ENCODE measurements around the gene SRP14.
A peak's percentile ranks its signal among the peaks of the same experiment; 100 is the strongest.
"Not testable (repeated sequence)": the region's sequence is repeated elsewhere in the genome, so short reads cannot be mapped to it uniquely, and the experiment has no call there.

SRP14 gene

DNA sequence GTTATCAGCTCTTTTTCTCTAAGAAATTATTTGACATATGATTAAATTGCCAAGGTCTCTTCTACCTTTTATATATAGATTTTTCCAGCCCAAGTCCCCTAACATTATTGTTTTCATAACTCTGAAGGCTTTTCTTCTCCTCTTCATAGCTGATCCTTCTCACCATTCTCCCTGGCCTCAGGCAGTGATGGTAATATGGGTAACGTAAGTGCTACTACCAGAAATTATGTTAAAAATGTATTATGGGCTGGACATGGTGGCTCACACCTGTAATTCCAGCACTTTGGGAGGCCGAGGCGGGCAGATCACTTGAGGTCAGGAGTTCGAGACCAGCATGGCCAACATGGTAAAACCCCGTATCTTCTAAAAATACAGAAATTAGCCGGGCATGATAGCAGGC, 40.5 kb upstream of the SRP14 start:
- no peak overlapping the region for H3K27ac ChIP-seq (replicated peaks)
- H3K4me3 ChIP-seq (replicated peaks; ENCODE audit: insufficient read depth, low read length), result no peak overlapping the region
- H3K27me3 ChIP-seq (ENCODE audit: insufficient read depth, poor library complexity, severe bottlenecking), result no peaks in the 10 kb centered on the region
- no peak for DNase-seq (ENCODE audit: low read depth in 1 of 2, low spot score in 1 of 2)
- TF ChIP-seq, protein P1, sequence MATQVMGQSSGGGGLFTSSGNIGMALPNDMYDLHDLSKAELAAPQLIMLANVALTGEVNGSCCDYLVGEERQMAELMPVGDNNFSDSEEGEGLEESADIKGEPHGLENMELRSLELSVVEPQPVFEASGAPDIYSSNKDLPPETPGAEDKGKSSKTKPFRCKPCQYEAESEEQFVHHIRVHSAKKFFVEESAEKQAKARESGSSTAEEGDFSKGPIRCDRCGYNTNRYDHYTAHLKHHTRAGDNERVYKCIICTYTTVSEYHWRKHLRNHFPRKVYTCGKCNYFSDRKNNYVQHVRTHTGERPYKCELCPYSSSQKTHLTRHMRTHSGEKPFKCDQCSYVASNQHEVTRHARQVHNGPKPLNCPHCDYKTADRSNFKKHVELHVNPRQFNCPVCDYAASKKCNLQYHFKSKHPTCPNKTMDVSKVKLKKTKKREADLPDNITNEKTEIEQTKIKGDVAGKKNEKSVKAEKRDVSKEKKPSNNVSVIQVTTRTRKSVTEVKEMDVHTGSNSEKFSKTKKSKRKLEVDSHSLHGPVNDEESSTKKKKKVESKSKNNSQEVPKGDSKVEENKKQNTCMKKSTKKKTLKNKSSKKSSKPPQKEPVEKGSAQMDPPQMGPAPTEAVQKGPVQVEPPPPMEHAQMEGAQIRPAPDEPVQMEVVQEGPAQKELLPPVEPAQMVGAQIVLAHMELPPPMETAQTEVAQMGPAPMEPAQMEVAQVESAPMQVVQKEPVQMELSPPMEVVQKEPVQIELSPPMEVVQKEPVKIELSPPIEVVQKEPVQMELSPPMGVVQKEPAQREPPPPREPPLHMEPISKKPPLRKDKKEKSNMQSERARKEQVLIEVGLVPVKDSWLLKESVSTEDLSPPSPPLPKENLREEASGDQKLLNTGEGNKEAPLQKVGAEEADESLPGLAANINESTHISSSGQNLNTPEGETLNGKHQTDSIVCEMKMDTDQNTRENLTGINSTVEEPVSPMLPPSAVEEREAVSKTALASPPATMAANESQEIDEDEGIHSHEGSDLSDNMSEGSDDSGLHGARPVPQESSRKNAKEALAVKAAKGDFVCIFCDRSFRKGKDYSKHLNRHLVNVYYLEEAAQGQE (IDR thresholded peaks at IDR 0.05; ENCODE audit: insufficient replicate concordance, low read depth), result no peak
- no peak for TF ChIP-seq SPI1 (IDR thresholded peaks at IDR 0.05; ENCODE audit: borderline replicate concordance, low read depth)
- no peak for TF ChIP-seq CTCF (IDR thresholded peaks at IDR 0.05; ENCODE audit: insufficient read depth, low read length)
- no peak for TF ChIP-seq GABPA (IDR thresholded peaks at IDR 0.05; ENCODE audit: low read depth)
- TF ChIP-seq POLR2AphosphoS5 (IDR thresholded peaks at IDR 0.05; ENCODE audit: low read depth), result no peak

DNA sequence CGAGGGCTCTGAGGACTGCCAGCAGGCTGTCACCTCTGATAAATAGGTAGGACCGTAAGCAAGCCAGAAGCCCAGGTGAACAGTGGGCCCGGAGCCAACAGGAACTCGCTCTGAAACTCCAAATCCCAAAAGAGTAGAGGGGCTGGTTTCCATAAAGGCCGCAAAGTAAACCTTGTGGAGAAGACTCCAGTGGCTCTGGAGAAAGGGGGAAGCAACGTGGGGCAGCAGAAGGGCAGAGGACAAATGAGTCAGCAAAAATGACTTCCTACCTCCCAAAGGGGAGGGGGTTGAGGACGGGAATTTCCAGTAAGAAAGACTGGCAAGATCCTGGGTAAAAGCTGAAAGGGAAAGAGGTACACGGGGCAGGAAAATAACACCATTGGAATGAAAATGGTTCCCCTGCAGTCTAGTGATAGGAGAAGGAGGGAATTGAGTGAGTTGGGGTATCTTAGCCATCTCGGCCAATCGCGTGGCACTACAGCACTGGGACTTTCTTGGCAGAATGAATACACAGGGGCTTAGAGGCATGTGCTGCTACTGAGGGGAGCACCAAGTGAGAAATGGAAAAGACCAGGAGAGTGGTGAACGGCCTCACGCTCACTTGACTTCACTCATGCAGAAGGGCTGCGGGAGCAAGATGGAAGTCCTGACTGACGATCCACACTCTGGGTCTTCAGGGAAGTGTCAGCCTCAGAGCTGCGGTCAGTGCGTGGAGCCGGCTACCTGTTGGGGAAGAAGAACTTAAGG, 36.5 kb upstream of the SRP14 start:
- no peak overlapping the region for H3K4me3 ChIP-seq (replicated peaks; ENCODE audit: insufficient read depth, low read length)
- H3K27me3 ChIP-seq (ENCODE audit: insufficient read depth, poor library complexity, severe bottlenecking), result no peaks in the 10 kb centered on the region
- H3K27ac ChIP-seq (replicated peaks), result peak overlapping the region; percentile 40; the same call in 1 of the 2 replicates
- no peak for DNase-seq (ENCODE audit: low read depth in 1 of 2, low spot score in 1 of 2)
- TF ChIP-seq, protein P1 (IDR thresholded peaks at IDR 0.05; ENCODE audit: insufficient replicate concordance, low read depth), result no peak
- TF ChIP-seq POLR2AphosphoS5 (IDR thresholded peaks at IDR 0.05; ENCODE audit: low read depth), result no peak
- no peak for TF ChIP-seq GABPA (IDR thresholded peaks at IDR 0.05; ENCODE audit: low read depth)
- no peak; the same call in 1 of the 2 replicates for TF ChIP-seq SPI1 (IDR thresholded peaks at IDR 0.05; ENCODE audit: borderline replicate concordance, low read depth)
- no peak for TF ChIP-seq CTCF (IDR thresholded peaks at IDR 0.05; ENCODE audit: insufficient read depth, low read length)

DNA sequence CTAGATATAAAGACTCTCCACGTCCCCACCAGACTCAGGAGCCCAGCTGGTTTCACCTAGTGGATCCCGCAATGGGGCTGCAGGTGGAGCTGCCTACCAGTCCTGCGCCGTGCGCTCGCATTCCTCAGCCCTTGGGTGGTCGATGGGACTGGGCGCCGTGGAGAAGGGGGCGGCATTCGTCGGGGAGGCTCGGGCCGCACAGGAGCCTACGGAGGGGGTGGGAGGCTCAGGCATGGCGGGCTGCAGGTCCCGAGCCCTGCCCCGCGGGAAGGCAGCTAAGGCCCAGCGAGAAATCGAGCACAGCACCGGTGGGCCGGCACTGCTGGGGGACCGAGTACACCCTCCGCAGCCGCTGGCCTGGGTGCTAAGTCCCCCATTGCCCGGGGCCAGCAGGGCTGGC, 35.7 kb upstream of the SRP14 start:
- not testable (repeated sequence) for DNase-seq (ENCODE audit: low read depth in 1 of 2, low spot score in 1 of 2); H3K27ac ChIP-seq (replicated peaks); H3K27me3 ChIP-seq (ENCODE audit: insufficient read depth, poor library complexity, severe bottlenecking); H3K4me3 ChIP-seq (replicated peaks; ENCODE audit: insufficient read depth, low read length)

GRCh38 chr15:40073716-40074490, 34.9 kb upstream of the SRP14 start:
- H3K27ac ChIP-seq (replicated peaks); DNase-seq (ENCODE audit: low read depth in 1 of 2, low spot score in 1 of 2); H3K4me3 ChIP-seq (replicated peaks; ENCODE audit: insufficient read depth, low read length); H3K27me3 ChIP-seq (ENCODE audit: insufficient read depth, poor library complexity, severe bottlenecking): not testable (repeated sequence)
